Smooth muscle cell (in vitro differentiated cells): Measurements from ENCODE around the gene SLC25A26. TPM values are rescaled to one million over a fixed set of nuclear protein-coding genes. Genes with fewer than 3 reads are reported as not detected.

Source experiments
- DNase-seq: peaks from one replicate; lab custom pipeline; 2025; ENCODE audit not compliant: unreplicated experiment; lab: John Stamatoyannopoulos, UW
- H2AFZ ChIP-seq: fragments of 200-600 bp; sonication (generic); 2 replicates; pipeline ENCODE4 v1.6.0; 2016; ENCODE audit warnings: antibody characterized with exemption, low read depth, mild to moderate bottlenecking
- H3F3A ChIP-seq: fragments of 200-600 bp; sonication (generic); 2 replicates; pipeline ENCODE4 v1.6.0; 2017; ENCODE audit warnings: antibody characterized with exemption, low read depth
- H3K27ac ChIP-seq: fragments of 200-600 bp; sonication (generic); 2 replicates; pipeline ENCODE4 v1.5.1; 2016; ENCODE audit warnings: low read depth, mild to moderate bottlenecking
- H3K27me3 ChIP-seq: fragments of 200-600 bp; sonication (generic); 2 replicates; pipeline ENCODE4 v1.6.1; 2016; ENCODE audit warnings: low read depth, mild to moderate bottlenecking
- H3K36me3 ChIP-seq: fragments of 200-600 bp; sonication (generic); 2 replicates; pipeline ENCODE4 v1.5.1; 2016; ENCODE audit warnings: low read depth
- H3K4me1 ChIP-seq: fragments of 200-600 bp; sonication (generic); 2 replicates; pipeline ENCODE4 v1.5.1; 2016; ENCODE audit warnings: low read depth
- H3K4me2 ChIP-seq: fragments of 200-600 bp; sonication (generic); 2 replicates; pipeline ENCODE4 v1.6.0; 2016; ENCODE audit warnings: mild to moderate bottlenecking
- H3K4me3 ChIP-seq: fragments of 200-600 bp; sonication (generic); 2 replicates; pipeline ENCODE4 v1.5.1; 2016; ENCODE audit warnings: mild to moderate bottlenecking
- H3K79me2 ChIP-seq: fragments of 200-600 bp; sonication (generic); 2 replicates; pipeline ENCODE4 v1.6.0; 2016; ENCODE audit warnings: low read depth, mild to moderate bottlenecking
- H3K9ac ChIP-seq: fragments of 200-600 bp; sonication (generic); 2 replicates; pipeline ENCODE4 v1.6.0; 2016; ENCODE audit warnings: low read depth
- H3K9me3 ChIP-seq: fragments of 200-600 bp; sonication (generic); replicated peaks from 2 replicates; pipeline ENCODE4 v1.5.1; 2016; ENCODE audit warnings: low read depth
- H4K20me1 ChIP-seq: fragments of 200-600 bp; sonication (generic); 2 replicates; pipeline ENCODE4 v1.6.0; 2016; ENCODE audit warnings: low read depth
- CTCF ChIP-seq: fragments of 200-600 bp; sonication (generic); IDR thresholded peaks from 2 replicates; pipeline ENCODE4 v1.5.1; 2017; ENCODE audit warnings: borderline replicate concordance, mild to moderate bottlenecking, antibody characterized with exemption; ENCODE audit not compliant: insufficient read depth, poor library complexity, severe bottlenecking
- WGBS: methylation state at CpG from one replicate; pipeline ENCODE4 v1.1.7; 2016; ENCODE audit warnings: low lambda C conversion rate; 5-methylcytosine and 5-hydroxymethylcytosine counted together
- polyA plus RNA-seq: library from polyadenylated mRNA; unstranded; fragments of >200 nt; fragmentation: Nextera tagmentation; extraction: Ambion mirVana; gene quantifications from 2 replicates; pipeline ENCODE4 v1.2.1, GENCODE V29; 2016
- total RNA-seq: library from RNA; depleted of rRNA; stranded (reverse); fragments of >200 nt; gene quantifications from 2 replicates; pipeline ENCODE4 v1.2.3, GENCODE V29; 2014

SLC25A26 gene
- total and polyA plus RNA-seq, 2 experiments from 2014 or later = 8.9 to 18.9 TPM

GRCh38 chr3:66355394-66355793, 134.6 kb downstream of the SLC25A26 start:
- Histone ChIP-seq H3F3A (no peaks in the 10 kb centered on the region), H3K36me3 (no peaks in the 10 kb centered on the region), H3K27me3 (no peaks in the 10 kb centered on the region), H3K9me3 (no peaks in the 10 kb centered on the region), H3K4me2 (no peak overlapping the region), H2AFZ (no peak overlapping the region), H3K79me2 (no peaks in the 10 kb centered on the region), H4K20me1 (no peaks in the 10 kb centered on the region), H3K4me1 (no peaks in the 10 kb centered on the region), H3K9ac (no peak overlapping the region), H3K4me3 (no peak overlapping the region), H3K27ac (no peak overlapping the region)
- WGBS = 91% methylated on average over 3 of the region's 3 CpGs
- no peak for TF ChIP-seq CTCF
- no peak for DNase-seq

GRCh38 chr3:66355997-66356396, 135.2 kb downstream of the SLC25A26 start:
- Histone ChIP-seq H2AFZ (no peak overlapping the region), H3K4me2 (no peak overlapping the region), H4K20me1 (no peaks in the 10 kb centered on the region), H3K9ac (no peak overlapping the region), H3F3A (no peaks in the 10 kb centered on the region), H3K9me3 (no peaks in the 10 kb centered on the region), H3K27me3 (no peaks in the 10 kb centered on the region), H3K27ac (no peak overlapping the region), H3K4me1 (no peaks in the 10 kb centered on the region), H3K79me2 (no peaks in the 10 kb centered on the region), H3K36me3 (no peaks in the 10 kb centered on the region), H3K4me3 (no peak overlapping the region)
- no peak for DNase-seq
- WGBS = 97% methylated on average over 1 of the region's 1 CpG
- no peak for TF ChIP-seq CTCF

GRCh38 chr3:66361356-66361755, 140.6 kb downstream of the SLC25A26 start:
- no peaks in the 10 kb centered on the region for H3K9me3 ChIP-seq
- no peaks in the 10 kb centered on the region for H3K4me1 ChIP-seq
- 72% methylated on average over 5 of the region's 5 CpGs for WGBS
- H3F3A ChIP-seq = no peaks in the 10 kb centered on the region
- no peak for TF ChIP-seq CTCF
- H3K79me2 ChIP-seq = no peaks in the 10 kb centered on the region
- no peak overlapping the region for H3K4me2 ChIP-seq
- H4K20me1 ChIP-seq = peaks cover 3% of the 10 kb centered on the region
- no peak overlapping the region for H2AFZ ChIP-seq
- H3K36me3 ChIP-seq = no peaks in the 10 kb centered on the region
- H3K27me3 ChIP-seq = no peaks in the 10 kb centered on the region
- no peak for DNase-seq
- no peak overlapping the region for H3K27ac ChIP-seq
- H3K9ac ChIP-seq = no peak overlapping the region
- H3K4me3 ChIP-seq = no peak overlapping the region

GRCh38 chr3:66362541-66362941, 141.7 kb downstream of the SLC25A26 start:
- Histone ChIP-seq H3K4me1 (no peaks in the 10 kb centered on the region), H3K4me2 (peak overlapping the region; percentile 24), H2AFZ (no peak overlapping the region), H3K4me3 (no peak overlapping the region), H3K9ac (no peak overlapping the region), H3K27me3 (no peaks in the 10 kb centered on the region), H3K27ac (no peak overlapping the region), H3F3A (no peaks in the 10 kb centered on the region), H3K9me3 (no peaks in the 10 kb centered on the region), H3K79me2 (no peaks in the 10 kb centered on the region), H4K20me1 (peaks cover 3% of the 10 kb centered on the region), H3K36me3 (no peaks in the 10 kb centered on the region)
- 25% methylated on average over 3 of the region's 3 CpGs for WGBS
- no peak for DNase-seq
- TF ChIP-seq CTCF = no peak
